Vagina (tissue), 2 donors: ENCODE results near the gene TENM4. TPM values are rescaled to one million over a fixed set of nuclear protein-coding genes. Genes with fewer than 3 reads are reported as not detected.

Source experiments
- DNase-seq, 2 donors: peaks; one replicate each; pipeline ENCODE4 v3.0.0-alpha.2; 2017; ENCODE audit errors: extremely low spot score in 2 of 2
- H3K27ac ChIP-seq: fragments of 200-600 bp; sonication (generic); one replicate; pipeline ENCODE4 v1.5.1; 2019
- H3K27me3 ChIP-seq: fragments of 200-600 bp; sonication (generic); one replicate; pipeline ENCODE4 v1.5.1; 2019
- H3K36me3 ChIP-seq, 2 donors: fragments of 200-600 bp; sonication (generic); one replicate each; pipeline ENCODE4 v1.5.1; 2017 to 2019
- H3K4me1 ChIP-seq: fragments of 200-600 bp; sonication (generic); one replicate; pipeline ENCODE4 v1.5.1; 2019
- H3K4me3 ChIP-seq, 2 donors: fragments of 200-600 bp; sonication (generic); 1 replicate in 1 of 2; 2 replicates in 1 of 2; pipeline ENCODE4 v1.5.1; 2016 to 2019
- H3K9me3 ChIP-seq: fragments of 200-600 bp; sonication (generic); one replicate; pipeline ENCODE4 v1.5.1; 2019
- CTCF ChIP-seq, 3 experiments: fragments of 450-650 bp in 2 of 3; fragments of 200-600 bp in 1 of 3; sonication (generic) in 1 of 3; IDR thresholded peaks; one replicate each; pipeline ENCODE4 v1.5.1; 2017 to 2019; ENCODE audit warnings: antibody characterized with exemption in 3 of 3, mild to moderate bottlenecking in 2 of 3, moderate library complexity in 2 of 3
- POLR2A ChIP-seq, 2 donors: fragments of 450-650 bp; IDR thresholded peaks; one replicate each; pipeline ENCODE4 v1.6.1; 2017; ENCODE audit warnings: antibody characterized with exemption in 2 of 2, mild to moderate bottlenecking in 2 of 2, moderate library complexity in 2 of 2
- POLR2AphosphoS5 ChIP-seq, 2 donors: sonication (generic); formaldehyde crosslinking; IDR thresholded peaks; one replicate each; pipeline ENCODE4 v1.9.0; 2017; ENCODE audit warnings: antibody characterized with exemption in 2 of 2, mild to moderate bottlenecking in 2 of 2, low read depth in 1 of 2; ENCODE audit not compliant: insufficient read depth in 1 of 2
- intact Hi-C: fragments of 100-400 bp; cut with DNase I; formaldehyde crosslinking; loops from one replicate; pipeline ENCODE4 v1.15.1; 2023
- total RNA-seq: library from RNA; depleted of rRNA; stranded (reverse); fragments of >200 nt; gene quantifications from one replicate; pipeline ENCODE4 v1.2.3, GENCODE V29; 2016

TENM4 gene
- total RNA-seq, 1 donor from 2014 or later: 12.5 TPM

GRCh38 chr11:79078999-79079398, 361.8 kb downstream of the TENM4 start:
- DNase-seq: no peak
- TF ChIP-seq POLR2AphosphoS5 (IDR thresholded peaks at IDR 0.05; ENCODE audit: insufficient read depth in 1 of 2, low read depth in 1 of 2) (no peak), POLR2A (IDR thresholded peaks at IDR 0.05) (no peak), CTCF (IDR thresholded peaks at IDR 0.05) (no peak)
- intact Hi-C loops: no loop called here
- H3K36me3 ChIP-seq: no peaks in the 10 kb centered on the region
- H3K27ac ChIP-seq: no peak overlapping the region
- H3K27me3 ChIP-seq: no peaks in the 10 kb centered on the region
- no peaks in the 10 kb centered on the region for H3K9me3 ChIP-seq
- no peak overlapping the region for H3K4me3 ChIP-seq
- H3K4me1 ChIP-seq: no peaks in the 10 kb centered on the region

GRCh38 chr11:79078456-79078855, 362.4 kb downstream of the TENM4 start:
- intact Hi-C loops: no loop called here
- no peaks in the 10 kb centered on the region for H3K36me3 ChIP-seq
- no peaks in the 10 kb centered on the region for H3K4me1 ChIP-seq
- no peaks in the 10 kb centered on the region for H3K9me3 ChIP-seq
- DNase-seq: no peak
- H3K27ac ChIP-seq: no peak overlapping the region
- no peaks in the 10 kb centered on the region for H3K27me3 ChIP-seq
- TF ChIP-seq POLR2AphosphoS5 (IDR thresholded peaks at IDR 0.05; ENCODE audit: insufficient read depth in 1 of 2, low read depth in 1 of 2): no peak
- no peak for TF ChIP-seq CTCF (IDR thresholded peaks at IDR 0.05)
- no peak for TF ChIP-seq POLR2A (IDR thresholded peaks at IDR 0.05)
- H3K4me3 ChIP-seq: no peak overlapping the region

- Histone ChIP-seq H3K4me1 (no peaks in the 10 kb centered on the region), H3K27me3 (no peaks in the 10 kb centered on the region), H3K36me3 (no peaks in the 10 kb centered on the region), H3K9me3 (no peaks in the 10 kb centered on the region), H3K27ac (no peak overlapping the region), H3K4me3 (no peak overlapping the region)
- no peak for DNase-seq
- intact Hi-C loops: no loop called here
- no peak for TF ChIP-seq POLR2A (IDR thresholded peaks at IDR 0.05)
- TF ChIP-seq CTCF (IDR thresholded peaks at IDR 0.05): no peak
- TF ChIP-seq POLR2AphosphoS5 (IDR thresholded peaks at IDR 0.05; ENCODE audit: insufficient read depth in 1 of 2, low read depth in 1 of 2): no peak
These were observed 363.0 kb downstream of the TENM4 start for GRCh38 chr11:79077702-79078330.

- TF ChIP-seq POLR2AphosphoS5 (IDR thresholded peaks at IDR 0.05; ENCODE audit: insufficient read depth in 1 of 2, low read depth in 1 of 2) (no peak), CTCF (IDR thresholded peaks at IDR 0.05) (peak in 2 of 3 experiments; percentile 33 to 38)
- Histone ChIP-seq H3K9me3 (no peaks in the 10 kb centered on the region), H3K36me3 (no peaks in the 10 kb centered on the region), H3K27me3 (no peaks in the 10 kb centered on the region), H3K27ac (no peak overlapping the region), H3K4me3 (no peak overlapping the region), H3K4me1 (no peaks in the 10 kb centered on the region)
- intact Hi-C loops: no loop called here
- no peak for DNase-seq
These were observed 364.2 kb downstream of the TENM4 start for GRCh38 chr11:79076526-79077115.

- no peak overlapping the region for H3K4me3 ChIP-seq
- H3K36me3 ChIP-seq: no peaks in the 10 kb centered on the region
- no peak overlapping the region for H3K27ac ChIP-seq
- H3K27me3 ChIP-seq: no peaks in the 10 kb centered on the region
- TF ChIP-seq CTCF (IDR thresholded peaks at IDR 0.05): no peak
- TF ChIP-seq POLR2AphosphoS5 (IDR thresholded peaks at IDR 0.05; ENCODE audit: insufficient read depth in 1 of 2, low read depth in 1 of 2): no peak
- no peak for TF ChIP-seq POLR2A (IDR thresholded peaks at IDR 0.05)
- H3K4me1 ChIP-seq: no peaks in the 10 kb centered on the region
- no peaks in the 10 kb centered on the region for H3K9me3 ChIP-seq
- no peak for DNase-seq
- intact Hi-C loops: no loop called here
These were observed 366.3 kb downstream of the TENM4 start for GRCh38 chr11:79074547-79074946.
